MV-4-11 (cell line): ENCODE results near the gene SSH2.
A peak's percentile ranks its signal among the peaks of the same experiment; 100 is the strongest.
"Not testable (repeated sequence)": the region's sequence is repeated elsewhere in the genome, so short reads cannot be mapped to it uniquely, and the experiment has no call there.

Source experiments
- DNase-seq: peaks from one replicate; lab custom pipeline; 2025; lab: John Stamatoyannopoulos, UW

Gene SSH2

DNA sequence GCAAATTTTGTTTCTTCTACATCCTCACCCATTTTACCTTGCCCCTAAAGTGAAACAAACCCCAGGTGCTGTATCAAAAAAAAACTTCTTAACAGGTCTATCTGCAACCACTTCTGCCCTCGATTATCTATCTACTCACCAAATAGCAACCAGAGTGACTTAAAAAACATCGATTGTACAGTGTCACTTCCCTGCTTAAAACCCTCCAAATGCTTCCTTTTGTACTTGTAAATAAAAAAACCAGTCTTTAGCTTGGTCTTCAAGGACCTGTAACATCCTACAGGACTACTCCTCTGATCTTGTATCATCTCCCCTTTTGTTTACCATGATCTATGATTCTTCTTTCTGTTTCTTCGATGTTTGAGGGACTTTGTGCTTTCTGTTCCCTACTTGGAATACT lies 224.6 kb downstream of the SSH2 start:
- DNase-seq: peak; percentile 21

DNA sequence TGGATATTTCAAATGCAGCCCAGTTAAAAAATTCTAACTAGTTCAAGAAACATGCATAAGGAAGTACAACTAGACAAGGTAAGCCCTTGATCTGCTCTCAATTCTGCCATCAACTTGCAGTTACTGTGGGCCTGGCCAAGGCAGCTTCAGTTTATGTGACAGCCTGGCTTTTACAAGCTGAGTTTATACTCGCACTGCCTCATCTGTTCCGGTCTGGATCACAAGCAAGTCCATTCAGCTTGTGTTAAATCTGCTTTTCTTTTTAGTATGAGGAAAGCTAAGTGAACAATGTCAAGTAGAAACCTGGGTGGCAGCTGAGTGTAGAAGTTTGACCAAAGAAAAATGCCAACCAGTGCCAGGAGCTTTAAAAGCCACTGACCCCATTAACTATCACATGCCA lies 230.7 kb downstream of the SSH2 start:
- DNase-seq: peak; percentile 44

DNA sequence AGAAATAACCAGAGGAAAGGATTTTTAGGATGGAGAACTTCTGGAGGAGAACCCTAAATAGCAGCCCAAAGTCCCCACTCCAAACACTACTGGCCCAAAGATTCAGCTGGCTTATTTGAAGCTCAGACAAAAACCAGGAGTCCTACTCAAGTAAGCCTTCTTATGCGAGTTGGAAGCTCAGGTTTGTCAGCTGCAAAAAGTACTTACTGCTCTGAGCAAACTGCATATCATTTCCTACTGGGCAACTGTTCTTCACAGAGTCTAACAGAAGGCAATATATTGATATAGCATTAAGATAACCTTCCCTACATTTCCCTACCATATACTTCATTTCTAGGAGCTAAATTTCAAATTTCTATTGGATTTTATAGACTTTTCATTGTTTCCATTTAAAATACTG lies 231.2 kb downstream of the SSH2 start:
- DNase-seq: no peak

DNA sequence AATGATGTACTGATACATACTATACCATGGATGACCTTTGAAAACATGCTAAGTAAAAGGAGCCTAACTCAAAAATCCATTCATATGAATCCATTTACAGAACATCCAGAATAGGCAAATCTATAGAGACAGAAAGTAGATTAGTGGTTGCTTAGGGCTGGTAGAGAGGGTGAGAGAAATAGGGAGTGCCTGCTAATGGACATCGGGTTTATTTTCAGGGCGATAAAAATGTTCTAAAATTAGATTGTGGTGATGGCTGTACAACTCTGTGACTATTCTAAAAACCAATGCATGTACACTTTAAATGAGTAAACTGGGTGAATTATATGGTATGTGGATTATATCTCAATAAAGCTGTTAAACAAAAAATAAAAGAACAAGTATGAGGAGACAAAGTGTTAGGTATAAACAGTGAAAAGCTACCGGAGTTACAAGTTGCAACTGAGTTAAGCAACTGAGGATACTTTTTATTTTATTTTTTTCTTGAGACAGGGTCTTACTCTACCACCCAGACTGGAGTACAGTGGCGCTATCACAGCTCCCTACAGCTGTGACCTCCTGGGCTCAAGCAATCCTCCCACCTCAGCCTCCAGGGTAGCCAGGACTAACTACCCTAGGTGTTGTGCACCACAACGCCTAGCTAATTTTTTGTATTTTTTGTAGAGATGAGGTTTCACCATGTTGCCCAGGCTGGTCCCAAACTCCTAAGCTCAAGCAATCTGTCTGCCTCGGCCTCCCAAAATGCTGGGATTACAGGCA lies 231.8 kb downstream of the SSH2 start:
- DNase-seq: no peak

DNA sequence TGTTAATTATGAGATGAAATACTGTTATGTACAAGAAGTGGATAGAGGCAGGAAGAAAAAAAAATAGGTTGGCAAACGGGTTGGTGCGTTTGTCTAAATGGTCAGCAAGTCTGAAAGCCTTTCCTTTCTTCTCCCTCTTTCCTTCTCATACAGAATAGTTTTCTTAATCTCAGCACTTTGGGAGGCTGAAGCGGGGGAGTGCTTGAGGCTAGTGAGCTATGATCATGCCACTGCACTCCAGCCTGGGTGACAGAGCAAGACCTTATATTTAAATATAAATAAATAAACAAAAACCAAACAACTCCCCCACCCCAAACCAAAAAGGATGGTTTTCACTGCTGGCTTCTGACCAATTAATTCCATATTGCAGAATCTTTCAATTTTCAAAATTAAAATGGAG lies 232.7 kb downstream of the SSH2 start:
- DNase-seq: no peak

DNA sequence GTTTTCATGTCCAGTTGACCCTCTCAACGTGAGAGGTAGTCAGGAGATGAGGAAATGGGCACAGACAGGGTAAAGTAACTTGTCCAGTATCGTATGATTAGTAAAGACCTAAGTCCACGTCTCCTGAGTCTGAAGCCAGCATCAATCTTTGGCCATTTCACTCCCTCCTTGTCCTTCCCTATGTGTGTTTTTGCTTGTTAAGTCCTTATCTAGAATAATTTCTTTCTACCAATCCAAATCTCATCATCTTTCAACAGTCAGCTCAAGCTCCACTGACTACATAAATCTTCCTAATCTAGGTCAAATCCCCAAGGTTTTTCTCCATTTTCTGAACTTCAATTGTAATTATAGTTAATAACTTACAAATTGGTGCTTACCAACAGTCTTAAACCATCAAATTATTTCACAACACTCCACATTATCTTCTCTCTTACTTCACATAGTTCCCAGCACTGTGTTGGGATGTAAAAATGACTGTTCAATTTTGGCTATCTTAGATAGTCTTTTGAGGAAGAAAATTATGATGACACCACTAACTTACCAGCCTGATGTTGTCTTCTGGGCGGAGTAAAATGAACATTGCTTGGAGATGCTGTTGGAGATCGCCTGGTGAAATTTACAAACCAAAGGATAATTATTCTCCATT lies 235.0 kb downstream of the SSH2 start:
- DNase-seq: peak; percentile 10

DNA sequence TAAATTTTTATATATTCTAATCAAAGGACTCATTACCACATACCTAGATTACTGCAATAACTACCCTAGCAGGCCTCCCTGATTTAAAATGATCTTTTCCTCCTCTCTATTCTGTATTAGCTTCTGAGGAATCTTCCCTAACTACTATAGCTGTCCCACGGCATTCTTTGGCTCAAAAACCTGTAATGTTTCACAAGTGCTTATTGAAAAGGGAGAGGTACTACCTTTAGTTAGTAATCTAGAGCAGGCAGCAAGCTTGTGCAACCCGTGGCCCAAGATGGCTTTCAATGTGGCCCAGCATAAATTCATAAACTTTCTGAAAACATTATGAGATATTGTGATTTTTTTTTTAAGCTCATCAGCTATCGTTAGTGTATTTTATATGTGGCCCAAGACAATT lies 236.3 kb downstream of the SSH2 start:
- DNase-seq: no peak

DNA sequence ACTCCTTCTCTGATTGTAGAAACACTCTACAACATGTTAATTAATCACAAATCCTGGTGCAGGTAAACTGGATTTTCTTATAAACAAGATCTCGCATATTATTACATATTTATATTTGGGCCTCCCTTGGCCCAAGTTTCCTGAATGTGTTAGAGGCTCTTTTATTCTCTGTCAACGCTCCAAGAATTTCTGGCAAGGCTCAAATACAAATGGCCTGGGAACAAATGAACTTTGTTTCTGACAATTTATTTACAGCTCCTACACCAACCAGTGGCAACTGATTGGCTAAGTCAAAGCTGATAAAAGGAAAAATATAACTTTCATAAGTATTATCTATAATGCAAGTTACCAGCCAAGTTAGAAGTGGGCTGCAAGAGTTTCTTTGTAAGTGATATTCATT lies 242.4 kb downstream of the SSH2 start:
- no peak for DNase-seq

DNA sequence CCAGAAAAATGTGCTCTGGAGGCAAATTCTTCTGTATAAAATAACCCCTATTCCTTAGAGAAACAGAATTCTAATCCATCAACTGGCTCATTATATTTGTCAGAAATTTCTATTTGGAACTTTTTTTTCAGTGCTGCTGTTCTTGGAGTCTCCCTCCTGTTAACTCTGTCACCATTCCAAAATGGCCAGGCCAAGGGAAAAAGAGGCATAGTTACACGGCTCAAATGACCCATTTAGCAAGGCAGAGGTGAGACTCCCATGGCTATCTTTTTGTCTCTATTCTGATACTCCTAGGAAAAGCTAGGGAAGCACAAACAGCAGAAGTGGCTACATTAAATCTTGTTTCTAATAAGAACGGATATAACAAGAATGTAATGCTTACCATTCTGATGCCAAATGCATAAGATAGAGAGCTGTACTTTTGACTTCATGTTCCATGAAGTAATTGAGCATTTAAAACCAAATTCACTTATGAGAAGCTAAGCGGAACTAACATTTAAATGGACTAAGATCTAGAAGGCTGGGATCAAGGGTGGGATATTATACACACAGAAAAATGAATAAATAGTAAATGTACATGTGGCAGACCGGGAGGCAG lies 242.9 kb downstream of the SSH2 start:
- no peak for DNase-seq

DNA sequence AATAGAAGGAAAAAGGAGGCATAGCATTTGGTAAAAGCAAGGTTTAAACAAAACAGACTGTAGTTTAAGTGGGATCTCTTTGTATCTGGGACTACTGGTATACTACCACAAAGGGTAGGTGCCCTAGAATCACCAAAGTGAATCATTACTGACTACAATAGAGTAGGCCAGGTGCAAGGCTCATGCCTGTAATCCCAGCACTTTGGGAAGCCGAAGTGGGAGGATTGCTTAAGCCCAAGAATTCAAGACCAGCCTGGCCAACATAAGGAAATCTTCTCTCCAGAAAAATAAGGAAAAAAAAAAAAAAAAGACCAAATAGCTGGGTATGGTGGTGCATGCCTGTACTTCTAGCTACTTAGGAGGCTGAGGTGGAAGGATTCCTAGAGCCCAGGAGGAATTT lies 246.5 kb downstream of the SSH2 start:
- DNase-seq: no peak

DNA sequence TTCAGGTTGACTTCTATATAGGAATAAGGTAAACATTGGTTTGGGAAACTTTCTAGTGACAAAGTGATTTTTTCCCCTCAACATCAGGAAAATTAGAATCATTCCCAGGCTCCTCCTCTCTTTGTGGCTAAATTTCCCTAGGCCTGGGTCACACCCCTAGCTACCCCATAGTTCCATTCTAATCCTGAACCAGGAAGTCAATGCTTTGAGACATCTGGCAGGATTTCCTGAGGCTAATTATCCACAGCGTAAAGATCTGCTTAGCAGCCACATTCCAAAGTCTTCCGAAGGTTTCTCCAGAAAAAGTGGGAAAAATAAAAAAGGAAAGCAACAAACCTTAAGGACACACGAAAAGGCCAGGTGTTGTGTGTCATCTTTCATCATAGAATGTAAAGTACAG lies 247.0 kb downstream of the SSH2 start:
- DNase-seq: no peak

DNA sequence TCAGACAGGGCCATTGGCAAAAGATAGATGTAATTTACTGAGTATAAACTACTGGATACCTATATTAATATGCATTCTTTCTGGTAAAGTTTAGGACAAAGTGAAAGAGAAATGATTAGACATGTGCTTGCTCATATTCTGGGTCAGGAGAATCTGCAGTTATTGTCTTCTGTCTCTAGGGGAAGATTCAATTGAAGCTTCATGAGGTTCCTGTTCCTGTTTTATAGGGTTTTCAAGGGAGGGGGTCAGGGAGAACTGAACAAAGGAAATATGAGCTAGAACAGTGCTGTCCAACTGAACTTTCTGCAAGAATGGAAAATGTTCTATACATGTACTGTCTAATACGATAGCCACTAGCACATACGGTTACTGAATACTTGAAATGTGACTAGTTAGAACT lies 248.0 kb downstream of the SSH2 start:
- DNase-seq: peak; percentile 87

DNA sequence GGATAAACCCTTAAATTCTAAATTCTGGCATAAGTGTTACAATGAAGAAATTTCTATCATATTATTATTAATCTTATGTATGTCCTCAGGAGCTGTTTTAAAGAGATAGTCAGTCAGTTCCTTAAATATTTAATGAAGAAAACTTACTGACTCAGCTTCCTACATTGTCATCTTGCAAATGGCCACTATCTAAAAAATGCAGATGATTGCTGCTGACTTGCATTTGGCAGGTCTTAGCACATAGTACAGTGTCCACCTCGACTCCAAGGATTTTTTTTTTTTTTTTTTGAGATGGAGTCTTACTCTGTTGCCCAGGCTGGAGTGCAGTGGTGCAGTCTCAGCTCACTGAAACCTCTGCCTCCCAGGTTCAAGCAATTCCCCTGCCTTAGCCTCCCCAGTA lies 252.2 kb downstream of the SSH2 start:
- DNase-seq: no peak

DNA sequence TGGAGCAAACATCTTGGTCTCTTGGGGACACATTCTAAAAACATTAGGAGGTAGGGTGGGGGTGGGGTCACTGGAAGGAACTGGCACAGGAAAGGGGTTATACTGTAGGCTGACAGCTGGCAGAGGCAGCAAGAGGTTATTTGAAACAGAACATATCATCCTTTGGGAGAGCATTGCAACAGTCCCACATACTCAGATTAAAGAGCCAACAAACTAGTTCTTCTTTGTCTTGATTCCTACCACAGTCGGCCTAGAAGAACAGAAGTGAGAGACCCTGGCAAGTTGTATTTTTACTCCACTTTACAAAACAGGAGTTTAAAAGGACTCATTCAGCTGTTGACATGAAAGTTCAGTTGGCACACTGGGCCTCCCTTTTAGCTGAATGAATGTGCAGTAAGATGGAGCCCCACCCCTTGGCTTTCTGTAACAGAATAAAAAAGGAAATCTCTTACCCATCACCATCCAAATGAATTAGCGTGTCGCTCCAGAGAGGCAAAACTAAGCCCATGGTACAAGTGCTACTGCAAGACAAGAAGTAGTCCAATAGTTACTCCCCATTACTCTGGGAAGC lies 252.7 kb downstream of the SSH2 start:
- peak; percentile 40 for DNase-seq

DNA sequence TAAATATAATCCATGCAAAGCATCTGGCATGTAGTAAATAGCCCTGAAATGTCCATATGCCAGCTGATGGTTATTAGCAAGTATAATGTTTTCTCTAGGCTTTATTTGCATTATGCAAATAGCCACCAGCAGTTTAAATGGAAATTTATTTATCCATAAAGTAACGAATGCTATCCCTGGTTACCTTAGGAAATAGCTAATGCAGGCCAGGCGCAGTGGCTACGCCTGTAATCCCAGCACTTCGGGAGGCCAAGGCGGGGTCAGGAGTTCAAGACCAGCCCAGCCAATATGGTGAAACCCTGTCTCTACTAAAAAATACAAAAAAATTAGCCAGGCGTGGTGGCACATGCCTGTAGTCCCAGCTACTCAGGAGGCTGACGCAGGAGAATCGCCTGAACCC lies 254.1 kb downstream of the SSH2 start:
- not testable (repeated sequence) for DNase-seq

DNA sequence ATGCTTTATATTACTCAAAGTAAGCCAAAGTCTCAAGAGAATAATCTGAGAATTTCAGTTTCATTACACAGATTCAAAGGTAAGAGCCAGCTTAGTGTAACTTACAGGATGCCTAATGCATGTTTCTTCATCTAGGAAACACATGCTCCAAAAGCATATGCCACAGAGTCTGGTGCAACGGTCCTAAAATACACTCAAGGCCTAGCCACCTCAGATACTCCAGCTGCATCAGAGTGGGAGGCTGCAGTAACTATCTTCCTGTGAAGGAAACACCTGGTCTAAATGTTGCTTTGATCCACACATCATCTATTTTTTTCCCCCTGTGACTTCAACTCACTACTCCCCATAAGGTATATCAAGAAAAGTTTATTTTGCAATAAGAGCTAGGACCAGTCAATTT lies 255.7 kb downstream of the SSH2 start:
- peak; percentile 15 for DNase-seq

DNA sequence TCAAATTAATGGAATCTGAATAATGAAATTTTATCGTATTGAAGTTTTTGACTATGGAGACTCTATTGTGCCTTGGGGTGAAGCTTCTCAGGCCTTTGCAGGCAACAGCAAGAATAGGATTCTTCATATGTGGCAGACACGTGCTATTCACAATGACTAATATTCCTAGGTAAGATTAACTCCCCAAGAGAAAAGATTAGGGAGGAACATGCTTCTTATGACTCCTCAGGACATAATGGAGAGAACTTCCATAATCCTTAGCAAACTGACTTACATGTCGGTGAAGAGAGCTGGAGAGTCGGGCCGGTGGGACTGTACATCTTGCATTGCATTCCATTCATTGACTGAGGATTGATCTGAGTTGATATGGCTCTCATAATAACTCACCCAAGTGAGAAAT lies 258.4 kb downstream of the SSH2 start:
- no peak for DNase-seq

DNA sequence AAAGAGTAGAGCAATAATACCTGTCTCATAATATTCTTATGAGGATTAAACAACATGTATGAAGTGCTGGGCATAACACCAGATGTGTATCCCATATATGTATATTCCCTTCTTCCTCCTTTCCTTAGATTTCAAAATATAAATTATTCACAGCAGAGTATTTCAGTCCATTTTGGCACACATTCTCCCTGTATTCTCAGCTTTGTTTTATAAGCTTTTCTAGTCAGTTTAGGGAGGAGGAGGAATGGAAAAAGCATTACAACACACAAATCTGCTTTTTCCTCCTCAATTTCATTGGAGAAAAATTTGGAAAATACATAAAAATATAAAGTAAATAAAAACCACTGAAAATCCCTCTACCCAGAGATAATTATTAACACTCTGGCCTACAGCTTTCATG lies 260.8 kb downstream of the SSH2 start:
- DNase-seq: no peak

DNA sequence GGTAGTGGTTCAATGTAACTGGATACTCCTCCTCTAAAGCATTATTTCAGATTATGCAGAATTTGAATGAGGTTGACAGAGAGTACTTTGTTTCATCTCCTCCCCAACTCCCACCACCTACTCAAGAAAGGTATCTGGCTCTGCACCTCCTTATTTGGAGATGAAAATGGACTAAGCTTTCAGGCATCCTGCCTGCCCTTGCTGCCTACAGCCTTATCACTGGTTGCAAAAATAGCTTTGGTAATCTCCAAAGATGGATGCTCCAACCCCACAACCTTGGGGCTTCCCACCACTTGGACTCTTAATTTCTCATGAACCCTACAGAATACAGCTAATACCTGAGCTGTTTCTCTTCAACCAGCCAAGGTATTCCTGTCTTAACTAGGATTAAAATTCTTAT lies 262.1 kb downstream of the SSH2 start:
- DNase-seq: no peak

DNA sequence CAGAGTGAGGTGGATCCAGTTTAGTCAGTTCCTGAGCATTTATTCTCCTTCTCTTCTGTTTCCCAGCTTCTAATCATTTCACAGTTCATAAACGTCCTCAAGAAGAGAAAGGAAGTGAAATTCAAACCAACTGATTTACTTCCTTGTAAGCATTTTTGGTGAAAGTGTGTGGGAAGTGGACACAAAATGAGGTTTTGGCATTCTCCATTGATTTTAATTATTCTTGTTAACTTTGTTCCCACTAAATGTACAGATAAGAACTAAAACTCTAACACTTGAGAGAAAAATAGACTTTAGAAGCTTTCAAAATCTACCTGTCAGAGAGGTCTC lies 264.6 kb downstream of the SSH2 start:
- peak; percentile 68 for DNase-seq

DNA sequence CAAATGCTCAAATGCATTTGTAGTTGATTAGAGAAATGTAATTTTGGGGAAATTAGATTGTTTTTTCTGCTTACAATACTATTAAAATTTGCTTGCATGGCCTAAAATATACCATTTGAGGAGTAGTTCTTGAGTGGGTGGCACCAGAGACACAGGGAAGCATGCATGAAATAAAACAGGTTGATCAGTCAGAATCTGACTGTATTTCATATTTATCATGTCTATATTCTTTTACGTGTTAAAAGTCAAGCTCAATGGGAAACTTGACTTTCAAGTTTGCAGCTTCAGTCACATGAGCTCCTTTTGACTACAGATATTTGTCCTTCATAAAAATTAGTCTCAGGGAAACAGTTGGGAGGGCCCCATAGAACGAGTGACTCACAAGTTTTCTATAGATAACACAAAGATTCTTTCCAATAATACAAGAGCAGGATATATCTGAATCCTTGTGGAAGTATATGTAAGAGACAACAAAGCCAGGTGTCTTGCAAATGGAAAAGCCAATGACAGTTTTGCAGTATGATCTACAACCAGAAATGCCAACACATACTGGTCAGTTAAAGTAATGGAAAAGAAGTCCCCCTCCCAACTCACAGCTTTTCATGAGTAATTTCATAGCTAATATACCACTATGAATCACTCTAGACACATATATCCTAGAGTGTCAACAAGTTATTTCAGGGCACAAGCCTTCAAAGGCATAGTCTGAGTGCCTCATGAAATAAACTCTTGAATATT lies 265.1 kb downstream of the SSH2 start:
- no peak for DNase-seq

DNA sequence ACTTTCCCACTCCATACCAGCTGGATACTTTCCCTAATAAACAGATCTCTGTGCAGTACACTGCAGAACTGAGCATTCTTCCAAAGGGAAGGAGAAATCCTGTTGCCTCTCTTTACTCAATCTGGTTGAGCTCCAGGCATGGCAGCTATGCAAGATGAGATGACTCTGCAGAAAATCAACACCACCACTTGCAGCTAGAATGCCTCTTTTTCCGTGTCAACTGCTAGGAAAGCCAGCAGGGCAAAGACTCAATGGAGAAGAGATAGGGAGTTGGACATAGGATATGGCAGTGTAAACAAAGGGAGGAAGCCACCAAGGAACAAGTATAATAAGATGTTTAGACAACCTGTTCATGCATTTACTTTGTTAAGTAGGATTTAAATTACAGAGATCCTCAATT lies 266.9 kb downstream of the SSH2 start:
- no peak for DNase-seq

DNA sequence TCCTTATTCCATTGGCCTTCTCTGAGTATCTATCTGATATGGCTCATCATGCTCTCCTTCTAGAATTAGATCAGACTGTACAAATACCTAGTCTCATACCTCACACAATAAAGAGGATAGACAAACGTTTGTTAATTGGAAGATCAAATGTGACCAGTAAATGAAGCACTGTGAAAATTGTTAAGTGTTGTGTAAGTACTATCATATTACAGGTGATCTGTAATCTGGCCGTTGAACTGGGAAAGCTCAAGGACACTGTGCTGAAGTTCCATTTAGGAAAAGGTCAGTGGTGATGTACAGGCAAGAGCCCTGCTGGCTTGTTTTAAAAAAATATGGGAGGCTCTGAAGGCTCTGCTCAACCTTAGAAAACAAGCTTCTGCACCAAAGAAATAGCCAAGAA lies 268.8 kb downstream of the SSH2 start:
- DNase-seq: no peak
